Activated naive CD4-positive, alpha-beta T cell treated with anti-CD3 and anti-CD28 coated beads for 36 hours (primary cell): Measurements from ENCODE around the gene AUTS2. TPM values are rescaled to one million over a fixed set of nuclear protein-coding genes. Genes with fewer than 3 reads are reported as not detected.
"Not testable (repeated sequence)": the region's sequence is repeated elsewhere in the genome, so short reads cannot be mapped to it uniquely, and the experiment has no call there.

Source experiments
- CTCF ChIA-PET: fragments of 350-600 bp; sonication (Branson Sonifier 250); formaldehyde crosslinking; loops from one replicate; lab custom pipeline; 2021; ENCODE audit warnings: antibody characterized with exemption; lab: Charles Lee
- DNase-seq: peaks from one replicate; pipeline ENCODE4 v3.0.0-alpha.2; 2020
- H3K27ac Mint-ChIP-seq: one replicate; pipeline ENCODE4 v1.8.0; 2021; ENCODE audit warnings: mild to moderate bottlenecking, mixed read lengths
- H3K27me3 Mint-ChIP-seq: one replicate; pipeline ENCODE4 v1.8.0; 2021; ENCODE audit warnings: low read depth, mixed read lengths
- H3K36me3 Mint-ChIP-seq: one replicate; pipeline ENCODE4 v1.8.0; 2021; ENCODE audit warnings: low read depth, mixed read lengths
- H3K4me1 Mint-ChIP-seq: one replicate; pipeline ENCODE4 v1.8.0; 2021; ENCODE audit warnings: low read depth, mixed read lengths
- H3K4me3 Mint-ChIP-seq: one replicate; pipeline ENCODE4 v1.8.0; 2021; ENCODE audit warnings: mild to moderate bottlenecking, moderate library complexity, mixed read lengths
- H3K9me3 Mint-ChIP-seq: one replicate; pipeline ENCODE4 v1.8.0; 2021; ENCODE audit warnings: mixed read lengths
- intact Hi-C: fragments of 100-400 bp; cut with micrococcal nuclease; formaldehyde crosslinking; loops from one replicate; pipeline ENCODE4 v1.15.1; 2023
- total RNA-seq, 2 experiments: library from RNA; stranded (reverse); gene quantifications; one replicate each; pipeline ENCODE4 v1.2.3, GENCODE V29; 2021

AUTS2 gene
- total RNA-seq, 2 experiments from 2014 or later: 0.79 to 1.1 TPM

DNA sequence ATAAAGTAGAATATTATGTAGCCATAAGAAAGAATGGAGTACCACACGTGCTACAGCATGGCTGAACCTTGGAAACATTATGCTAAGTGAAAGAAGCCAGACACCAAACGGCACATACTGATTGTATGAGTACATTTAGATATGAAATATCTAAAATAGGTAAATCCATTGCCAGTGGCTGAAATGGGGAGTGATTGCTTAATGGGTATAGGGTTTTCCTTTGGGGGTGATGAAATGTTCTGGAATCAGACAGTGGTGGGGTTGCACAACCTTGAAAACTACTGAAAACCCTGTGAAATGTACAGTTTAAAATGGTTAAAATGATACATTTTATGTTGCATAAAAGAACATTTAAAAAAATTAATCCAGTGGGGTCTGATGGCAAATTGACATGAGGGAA is 667.9 kb downstream of the AUTS2 start:
- Mint-ChIP-seq H3K4me3 (no peak overlapping the region), H3K4me1 (no peaks in the 10 kb centered on the region), H3K9me3 (no peaks in the 10 kb centered on the region), H3K27ac (no peak overlapping the region), H3K27me3 (peaks cover 2% of the 10 kb centered on the region), H3K36me3 (no peaks in the 10 kb centered on the region)
- CTCF ChIA-PET: no interaction called here
- intact Hi-C loops: no loop called here
- DNase-seq: no peak

DNA sequence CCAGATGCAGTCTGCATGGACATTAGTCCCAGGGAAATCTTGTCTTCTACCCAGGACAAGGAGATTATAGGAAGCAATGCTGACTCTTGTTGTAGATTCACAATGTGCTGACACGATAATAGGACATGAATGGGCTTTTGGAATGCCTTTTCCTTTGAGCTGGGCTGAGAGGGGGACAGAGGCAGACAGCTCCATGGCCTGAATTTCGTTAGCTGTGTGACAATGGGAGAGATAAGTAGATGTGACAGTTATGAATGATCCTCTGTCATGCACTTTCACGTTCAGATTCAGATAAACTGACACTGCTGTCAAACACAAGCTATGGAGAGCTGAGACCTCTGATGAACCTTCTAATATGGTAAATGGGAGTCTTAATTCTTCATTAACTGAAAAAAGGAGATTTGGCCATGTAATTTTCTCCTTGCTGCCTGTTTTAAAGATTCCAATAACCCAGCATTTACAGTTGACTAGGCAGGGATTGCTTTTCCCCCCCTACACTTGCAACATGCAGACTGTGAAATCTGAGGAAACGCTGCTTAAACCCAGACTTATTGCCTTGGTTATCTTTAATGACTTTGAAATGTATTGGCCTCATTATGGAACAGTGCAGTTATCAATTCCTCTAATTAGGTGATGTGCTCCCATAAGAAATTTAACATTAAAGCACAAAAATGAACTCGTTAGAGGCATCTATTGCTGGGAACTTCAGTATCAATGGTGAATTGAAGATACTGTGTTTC is 669.3 kb downstream of the AUTS2 start:
- no peak for DNase-seq
- CTCF ChIA-PET: interaction anchor here (0.5 kb wide), 1 partner anchor 430 kb away, joined by 4 read pairs; no protein-coding TSS in a partner anchor
- Mint-ChIP-seq H3K4me3 (no peak overlapping the region), H3K27me3 (peaks cover 2% of the 10 kb centered on the region), H3K9me3 (no peaks in the 10 kb centered on the region), H3K36me3 (no peaks in the 10 kb centered on the region), H3K4me1 (no peaks in the 10 kb centered on the region), H3K27ac (no peak overlapping the region)
- intact Hi-C loops: no loop called here

DNA sequence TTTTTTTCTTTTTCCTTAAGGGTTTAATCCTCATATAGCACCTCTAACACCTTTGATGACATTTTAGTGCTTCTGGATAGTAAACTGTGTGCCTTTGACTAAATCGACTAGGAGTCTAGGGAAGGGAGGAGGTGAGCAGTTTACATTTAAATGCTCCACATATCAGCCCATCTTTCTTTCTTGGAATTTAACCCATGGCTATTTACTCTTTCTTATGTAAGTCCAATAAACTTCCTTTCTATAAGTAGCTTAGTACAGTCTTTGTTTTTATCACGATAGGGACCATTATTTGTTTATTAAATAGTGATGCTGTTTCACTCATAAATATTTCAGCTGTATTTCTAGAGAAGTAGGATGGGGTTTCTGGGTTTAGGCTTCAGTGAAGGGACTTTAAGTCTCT is 669.9 kb downstream of the AUTS2 start:
- H3K27me3 Mint-ChIP-seq: peaks cover 2% of the 10 kb centered on the region
- CTCF ChIA-PET: no interaction called here
- no peaks in the 10 kb centered on the region for H3K9me3 Mint-ChIP-seq
- intact Hi-C loops: no loop called here
- no peaks in the 10 kb centered on the region for H3K36me3 Mint-ChIP-seq
- no peak for DNase-seq
- no peaks in the 10 kb centered on the region for H3K4me1 Mint-ChIP-seq
- no peak overlapping the region for H3K27ac Mint-ChIP-seq
- no peak overlapping the region for H3K4me3 Mint-ChIP-seq

DNA sequence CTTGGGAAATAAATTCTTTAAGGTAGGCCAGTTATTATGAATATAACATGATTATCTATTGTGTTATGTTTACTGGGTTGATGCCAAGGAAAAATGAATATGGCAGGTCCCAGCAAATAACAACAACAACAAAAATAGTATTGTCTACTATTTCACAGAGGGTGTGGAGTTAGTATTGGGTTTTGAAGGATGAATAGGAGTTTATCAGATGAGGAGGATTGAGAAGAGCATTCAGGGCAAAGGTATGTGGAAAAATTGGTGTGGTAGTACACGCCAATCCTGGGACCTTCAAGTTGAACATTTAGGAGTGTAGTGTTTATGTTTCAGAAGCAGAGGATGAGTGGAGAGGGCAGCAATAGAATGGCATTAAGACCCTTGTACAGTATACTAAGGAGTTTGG is 671.9 kb downstream of the AUTS2 start:
- H3K27me3 Mint-ChIP-seq: no peaks in the 10 kb centered on the region
- DNase-seq: no peak
- intact Hi-C loops: no loop called here
- CTCF ChIA-PET: no interaction called here
- no peaks in the 10 kb centered on the region for H3K9me3 Mint-ChIP-seq
- H3K4me3 Mint-ChIP-seq: no peak overlapping the region
- no peaks in the 10 kb centered on the region for H3K36me3 Mint-ChIP-seq
- H3K27ac Mint-ChIP-seq: no peak overlapping the region
- H3K4me1 Mint-ChIP-seq: no peaks in the 10 kb centered on the region

DNA sequence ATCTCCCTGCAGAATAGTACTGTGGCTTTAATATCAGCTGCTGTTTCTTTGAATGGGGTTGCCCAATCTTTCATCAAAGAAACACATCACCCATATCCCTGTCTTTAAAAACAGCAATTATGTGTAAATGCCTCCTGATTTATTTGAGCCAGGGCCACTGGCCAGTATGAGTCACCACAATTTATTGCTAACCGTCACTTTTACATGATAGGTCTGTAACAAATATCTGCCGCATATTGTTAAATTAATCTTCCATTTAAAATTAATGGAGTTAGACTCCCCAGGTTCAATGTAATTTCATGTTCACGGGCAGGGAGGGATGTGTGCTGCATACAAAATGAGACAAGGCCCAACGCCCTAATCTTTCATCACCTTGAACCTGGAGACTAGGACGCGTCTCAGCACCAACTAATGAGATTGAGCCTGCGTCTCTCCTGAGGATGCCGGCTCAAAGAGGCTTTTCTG is 673.4 kb downstream of the AUTS2 start:
- H3K9me3 Mint-ChIP-seq: no peaks in the 10 kb centered on the region
- CTCF ChIA-PET: no interaction called here
- H3K27me3 Mint-ChIP-seq: no peaks in the 10 kb centered on the region
- no peaks in the 10 kb centered on the region for H3K36me3 Mint-ChIP-seq
- intact Hi-C loops: no loop called here
- no peak overlapping the region for H3K4me3 Mint-ChIP-seq
- DNase-seq: no peak
- no peak overlapping the region for H3K27ac Mint-ChIP-seq
- no peaks in the 10 kb centered on the region for H3K4me1 Mint-ChIP-seq

DNA sequence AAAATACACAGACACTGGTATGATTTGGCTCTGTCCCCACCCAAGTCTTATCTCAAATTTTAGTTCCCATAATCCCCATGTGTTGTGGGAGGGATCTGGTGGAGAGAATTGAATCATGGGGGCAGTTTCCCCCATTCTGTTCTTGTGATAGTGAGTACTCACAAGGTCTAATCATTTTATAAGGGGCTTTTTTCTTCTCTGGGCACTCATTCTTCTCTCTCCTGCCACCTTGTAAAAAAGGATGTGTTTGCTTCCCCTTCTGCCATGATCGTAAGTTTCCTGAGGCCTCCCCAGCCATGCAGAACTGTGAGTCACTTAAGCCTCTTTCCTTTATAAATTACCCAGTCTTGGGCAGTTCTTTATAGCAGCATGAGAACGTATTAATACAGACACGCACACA is 677.3 kb downstream of the AUTS2 start:
- H3K4me1 Mint-ChIP-seq, H3K27ac Mint-ChIP-seq, H3K27me3 Mint-ChIP-seq, CTCF ChIA-PET, H3K9me3 Mint-ChIP-seq, DNase-seq, intact Hi-C loops, H3K4me3 Mint-ChIP-seq, H3K36me3 Mint-ChIP-seq: not testable (repeated sequence)

DNA sequence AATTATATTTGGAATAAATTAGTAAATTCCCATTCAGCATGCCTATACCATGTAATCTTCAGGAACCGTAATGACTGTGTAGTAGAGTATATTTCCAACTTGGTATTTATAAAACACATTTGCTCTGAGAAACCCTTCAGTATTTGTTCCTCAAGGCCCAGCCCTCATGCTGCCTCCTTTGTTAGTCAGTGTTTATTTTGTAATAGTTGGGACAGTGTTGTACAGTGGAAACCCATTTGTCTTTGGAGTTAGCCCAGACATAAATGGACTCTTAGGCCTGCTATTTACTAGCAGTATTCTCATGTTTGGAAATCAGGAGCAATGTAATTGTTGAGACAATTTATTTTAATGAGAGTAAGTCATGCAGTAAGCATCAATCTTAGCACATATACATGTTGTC is 686.9 kb downstream of the AUTS2 start:
- intact Hi-C loops: no loop called here
- H3K9me3 Mint-ChIP-seq: peaks cover 1% of the 10 kb centered on the region
- CTCF ChIA-PET: no interaction called here
- H3K4me3 Mint-ChIP-seq: no peak overlapping the region
- H3K27me3 Mint-ChIP-seq: no peaks in the 10 kb centered on the region
- DNase-seq: no peak
- no peak overlapping the region for H3K27ac Mint-ChIP-seq
- H3K36me3 Mint-ChIP-seq: no peaks in the 10 kb centered on the region
- no peaks in the 10 kb centered on the region for H3K4me1 Mint-ChIP-seq

DNA sequence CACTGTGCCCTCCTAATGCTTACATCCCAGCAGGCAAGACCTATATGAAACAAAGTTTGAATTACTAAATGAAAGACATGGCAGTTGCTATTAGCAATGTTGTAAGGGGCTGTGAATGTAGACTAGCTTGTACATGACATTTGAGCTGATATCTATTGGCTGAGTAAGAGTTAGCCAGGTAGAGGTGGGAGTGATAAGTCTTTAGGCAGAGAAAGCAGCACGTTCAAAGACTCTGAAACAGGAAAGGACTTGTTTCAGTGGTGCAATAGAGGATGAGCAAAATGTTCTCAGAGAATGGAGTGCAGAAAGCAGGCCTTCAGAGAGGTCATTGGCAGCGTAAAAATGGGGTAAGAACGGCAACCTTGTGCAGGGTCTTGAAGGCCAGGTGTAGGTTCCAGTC is 687.6 kb downstream of the AUTS2 start:
- no peak overlapping the region for H3K4me3 Mint-ChIP-seq
- intact Hi-C loops: no loop called here
- no peaks in the 10 kb centered on the region for H3K27me3 Mint-ChIP-seq
- H3K9me3 Mint-ChIP-seq: peaks cover 1% of the 10 kb centered on the region
- no peak for DNase-seq
- CTCF ChIA-PET: interaction anchor here (0.6 kb wide), 1 partner anchor 218 kb away, joined by 6 read pairs; no protein-coding TSS in a partner anchor
- H3K36me3 Mint-ChIP-seq: no peaks in the 10 kb centered on the region
- H3K4me1 Mint-ChIP-seq: no peaks in the 10 kb centered on the region
- H3K27ac Mint-ChIP-seq: no peak overlapping the region

DNA sequence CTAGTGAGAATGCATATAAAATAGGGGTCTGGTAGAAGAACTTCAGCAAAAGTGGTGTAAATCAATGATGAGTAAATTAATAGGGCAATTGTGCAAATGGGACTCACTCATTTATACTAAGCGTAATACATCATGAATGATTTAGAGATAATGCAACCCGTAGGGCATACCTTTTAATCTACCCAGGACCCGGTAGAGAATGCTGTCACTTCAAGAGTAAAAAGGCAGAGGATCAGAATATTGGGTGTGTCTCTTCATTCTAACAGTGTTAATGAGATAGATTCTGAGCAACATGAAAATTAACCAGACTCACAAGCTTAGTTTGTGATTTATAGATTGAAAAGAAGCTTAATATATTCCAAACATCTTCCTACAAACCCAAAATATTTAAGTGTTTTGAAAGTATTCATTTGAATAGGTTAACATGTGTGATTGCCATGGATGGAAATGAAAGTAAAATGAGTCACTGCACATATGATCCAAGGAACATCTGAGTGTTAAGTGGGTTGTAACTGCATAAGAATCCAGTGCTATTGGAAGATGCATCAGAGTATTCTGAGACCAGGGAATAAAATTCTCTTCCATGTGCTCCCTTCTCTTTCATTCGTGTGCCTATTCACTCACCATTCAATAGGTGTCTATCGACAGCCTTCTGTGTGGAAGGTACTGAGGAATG is 690.6 kb downstream of the AUTS2 start:
- no peak for DNase-seq
- Mint-ChIP-seq H3K9me3 (no peaks in the 10 kb centered on the region), H3K4me1 (no peaks in the 10 kb centered on the region), H3K27me3 (no peaks in the 10 kb centered on the region), H3K4me3 (no peak overlapping the region), H3K36me3 (no peaks in the 10 kb centered on the region), H3K27ac (no peak overlapping the region)
- intact Hi-C loops: no loop called here
- CTCF ChIA-PET: no interaction called here

DNA sequence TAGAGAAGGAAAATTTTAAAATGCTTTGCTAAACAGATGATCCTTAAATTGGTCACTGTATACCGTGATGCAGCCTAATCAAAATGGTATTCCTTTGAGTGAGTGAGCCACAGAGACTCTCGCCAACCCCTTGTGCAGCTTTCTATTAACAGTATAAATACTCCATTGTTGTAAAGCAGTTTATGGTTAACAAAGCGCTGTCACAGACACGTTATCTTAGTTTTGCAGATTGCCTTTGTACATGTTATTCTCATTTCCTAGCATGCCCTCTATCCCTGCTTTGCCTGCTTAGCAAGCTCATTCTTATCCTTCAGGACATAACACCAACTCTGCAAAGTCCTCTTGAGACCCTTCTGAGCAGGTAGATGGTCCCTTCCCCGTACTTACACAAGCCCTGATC is 694.4 kb downstream of the AUTS2 start:
- intact Hi-C loops: no loop called here
- H3K9me3 Mint-ChIP-seq: no peaks in the 10 kb centered on the region
- CTCF ChIA-PET: no interaction called here
- no peaks in the 10 kb centered on the region for H3K4me1 Mint-ChIP-seq
- no peak overlapping the region for H3K4me3 Mint-ChIP-seq
- H3K27me3 Mint-ChIP-seq: no peaks in the 10 kb centered on the region
- DNase-seq: no peak
- H3K27ac Mint-ChIP-seq: no peak overlapping the region
- no peaks in the 10 kb centered on the region for H3K36me3 Mint-ChIP-seq

DNA sequence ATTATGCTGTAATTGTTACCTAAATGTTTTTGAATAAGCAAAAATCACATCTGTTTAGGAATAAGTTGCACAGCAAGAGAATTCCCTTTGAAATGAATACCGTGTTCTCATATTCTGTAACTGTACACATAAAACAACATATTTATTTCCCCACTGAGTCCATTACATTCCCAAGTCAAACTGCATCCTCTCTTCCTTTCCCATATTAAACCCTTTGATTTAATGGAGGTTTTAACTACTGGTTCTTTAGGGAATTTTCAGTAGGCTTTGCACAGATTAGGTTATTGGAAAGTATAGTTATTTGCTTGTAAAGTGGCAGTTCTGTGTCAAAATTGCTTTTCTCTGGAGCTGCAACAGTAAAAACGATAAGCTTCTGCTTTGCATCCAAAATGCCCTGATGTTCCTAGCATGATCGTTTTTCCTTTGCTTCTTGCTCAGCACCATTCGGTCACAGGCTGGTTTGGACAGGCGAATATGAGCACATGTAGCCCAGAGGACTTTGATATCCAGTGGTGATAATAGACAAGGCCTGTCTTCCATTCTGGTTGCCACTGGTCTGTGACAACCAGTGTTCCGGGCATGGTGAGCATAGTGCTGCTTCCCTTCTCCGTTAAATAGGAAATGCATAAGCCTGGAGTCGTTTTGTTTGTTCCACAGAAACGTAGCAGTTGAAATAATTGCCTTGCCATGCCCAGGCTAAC is 696.1 kb downstream of the AUTS2 start:
- Mint-ChIP-seq H3K36me3 (no peaks in the 10 kb centered on the region), H3K9me3 (no peaks in the 10 kb centered on the region), H3K4me3 (no peak overlapping the region), H3K27me3 (no peaks in the 10 kb centered on the region), H3K27ac (no peak overlapping the region), H3K4me1 (no peaks in the 10 kb centered on the region)
- intact Hi-C loops: no loop called here
- DNase-seq: no peak
- CTCF ChIA-PET: no interaction called here

DNA sequence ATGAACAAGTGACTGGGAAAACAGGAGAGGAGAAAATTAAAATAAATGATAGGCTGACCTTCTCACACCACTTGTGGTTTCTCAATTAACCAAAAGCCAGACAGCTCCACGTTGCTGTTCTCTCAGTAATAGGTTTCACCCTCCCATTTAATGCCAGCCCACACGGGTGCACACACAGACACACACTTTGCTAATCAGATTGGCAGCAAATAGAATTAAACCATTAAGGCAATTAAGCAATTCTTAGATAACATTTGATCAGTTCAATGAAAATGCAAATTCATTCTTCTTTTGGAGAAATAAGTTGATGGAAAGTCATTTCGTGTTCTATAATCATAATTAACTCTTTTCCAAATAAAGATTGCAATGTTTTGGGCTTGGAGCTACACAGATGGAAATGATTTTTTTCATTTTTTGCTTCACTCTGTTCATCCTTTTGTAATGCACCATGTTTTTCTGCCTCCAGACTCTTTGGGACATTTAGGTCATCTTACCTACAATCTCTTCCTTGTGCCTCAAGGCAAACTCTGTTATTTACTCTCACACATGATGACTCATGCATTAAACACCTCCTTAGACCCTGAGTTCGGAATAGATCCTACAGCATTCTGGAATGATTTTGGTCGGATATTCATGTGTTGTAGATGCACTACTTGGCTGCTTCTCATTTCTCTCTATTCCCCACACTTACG is 700.7 kb downstream of the AUTS2 start:
- CTCF ChIA-PET: no interaction called here
- DNase-seq: no peak
- Mint-ChIP-seq H3K4me1 (no peaks in the 10 kb centered on the region), H3K36me3 (no peaks in the 10 kb centered on the region), H3K9me3 (no peaks in the 10 kb centered on the region), H3K27ac (no peak overlapping the region), H3K27me3 (no peaks in the 10 kb centered on the region), H3K4me3 (no peak overlapping the region)
- intact Hi-C loops: no loop called here
